NB4 (cell line): ENCODE results near the gene GPR75.

ENCODE experiments used
- DNase-seq: peaks from one replicate; pipeline ENCODE4 v3.0.0; 2010; ENCODE audit warnings: low read depth
- H3K4me3 ChIP-seq: one replicate; pipeline ENCODE4 v1.5.1; 2011; ENCODE audit warnings: mild to moderate bottlenecking, low read depth, low read length, moderate library complexity
- MYC ChIP-seq: IDR thresholded peaks from 2 replicates; pipeline ENCODE4 v1.6.1; 2011; ENCODE audit warnings: low read depth, low read length
- POLR2A ChIP-seq: IDR thresholded peaks from 2 replicates; pipeline ENCODE4 v1.6.1; 2011; ENCODE audit warnings: mild to moderate bottlenecking; ENCODE audit not compliant: insufficient read length; ENCODE audit errors: extremely low read depth
- TF ChIP-seq, protein P1 (sequence below): IDR thresholded peaks from 2 replicates; pipeline ENCODE4 v1.6.1; 2011; ENCODE audit warnings: low read depth, low read length
- TF ChIP-seq, protein P2 (sequence below): IDR thresholded peaks from one replicate; pipeline ENCODE4 v1.5.1; 2012; ENCODE audit warnings: low read depth, low read length

Gene GPR75

DNA sequence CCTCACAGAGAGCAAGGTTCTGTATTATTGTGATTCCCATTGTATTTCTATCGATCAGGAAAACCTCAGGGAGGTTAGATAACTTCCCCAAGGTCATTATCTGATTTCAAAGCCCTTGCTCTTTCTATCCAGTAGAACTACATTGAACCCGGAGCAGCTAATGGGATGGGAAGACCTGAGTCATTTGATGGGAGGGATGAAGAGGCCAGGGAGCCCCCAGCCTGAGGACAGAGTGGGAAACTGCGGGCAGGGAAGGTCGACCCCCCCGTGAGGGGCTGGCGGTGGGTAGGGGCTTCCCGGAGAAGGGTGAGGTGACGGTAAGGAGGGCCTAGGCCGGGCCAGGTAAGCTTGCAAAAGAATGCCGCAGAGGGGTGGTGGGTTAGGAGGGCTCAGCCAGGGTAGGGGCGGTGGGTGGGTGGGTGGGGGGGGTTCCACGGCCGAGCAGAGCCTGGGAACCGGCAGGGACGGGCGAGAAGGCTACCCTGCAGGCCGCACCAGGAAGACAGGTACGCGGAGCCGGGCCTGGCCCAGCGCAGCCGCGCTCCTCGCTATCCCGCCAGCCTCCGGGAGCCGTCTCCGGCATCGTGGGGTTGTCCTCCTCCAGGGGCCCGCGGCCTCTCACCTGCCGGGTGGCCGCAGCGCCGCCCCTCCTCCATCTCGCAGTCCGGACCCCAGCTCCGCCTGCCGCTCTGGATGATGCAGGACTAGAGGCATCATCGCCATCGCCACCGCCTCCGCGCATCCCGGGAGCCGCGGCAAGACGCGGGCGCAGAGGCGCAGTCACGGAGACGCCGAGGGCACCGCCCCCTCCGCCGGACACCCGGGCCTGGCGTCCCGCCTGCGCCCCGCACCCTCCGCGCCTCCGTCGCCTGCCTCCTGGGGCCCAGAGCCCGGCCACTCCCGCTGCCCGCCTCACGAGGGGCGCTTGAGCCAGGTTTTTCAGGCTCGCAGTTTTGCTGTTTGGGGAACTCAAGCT lies at the start of gene GPR75:
GPR75 (minus strand) TSS at position 762 of the 976 bp plus-strand sequence. CDS start 5,211 bp downstream, outside the sequence.
- DNase-seq = no peak
- TF ChIP-seq, protein P1, sequence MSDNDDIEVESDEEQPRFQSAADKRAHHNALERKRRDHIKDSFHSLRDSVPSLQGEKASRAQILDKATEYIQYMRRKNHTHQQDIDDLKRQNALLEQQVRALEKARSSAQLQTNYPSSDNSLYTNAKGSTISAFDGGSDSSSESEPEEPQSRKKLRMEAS = no peak
- no peak within 1 kb of the TSS for H3K4me3 ChIP-seq

DNA sequence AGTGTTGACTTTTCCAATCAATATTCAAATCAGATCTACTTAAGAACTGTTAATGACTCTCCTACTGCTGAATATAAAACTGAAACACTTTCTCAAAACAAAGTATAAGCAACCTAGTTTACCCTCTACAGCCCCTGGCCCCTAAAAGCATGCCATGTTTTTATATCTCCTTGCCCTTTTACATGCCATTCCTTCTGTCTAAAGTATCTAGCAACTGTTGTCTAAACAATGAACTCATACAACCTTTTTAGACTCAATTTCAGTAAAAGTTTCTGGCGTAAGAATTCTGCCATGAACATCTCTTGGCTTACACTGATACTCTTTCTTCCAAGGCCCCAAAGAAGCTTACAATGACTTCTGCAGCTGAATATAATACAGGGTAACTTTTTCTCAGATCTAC lies 47.8 kb upstream of the GPR75 start:
- TF ChIP-seq POLR2A (no peak), MYC (no peak)
- TF ChIP-seq, protein P2, sequence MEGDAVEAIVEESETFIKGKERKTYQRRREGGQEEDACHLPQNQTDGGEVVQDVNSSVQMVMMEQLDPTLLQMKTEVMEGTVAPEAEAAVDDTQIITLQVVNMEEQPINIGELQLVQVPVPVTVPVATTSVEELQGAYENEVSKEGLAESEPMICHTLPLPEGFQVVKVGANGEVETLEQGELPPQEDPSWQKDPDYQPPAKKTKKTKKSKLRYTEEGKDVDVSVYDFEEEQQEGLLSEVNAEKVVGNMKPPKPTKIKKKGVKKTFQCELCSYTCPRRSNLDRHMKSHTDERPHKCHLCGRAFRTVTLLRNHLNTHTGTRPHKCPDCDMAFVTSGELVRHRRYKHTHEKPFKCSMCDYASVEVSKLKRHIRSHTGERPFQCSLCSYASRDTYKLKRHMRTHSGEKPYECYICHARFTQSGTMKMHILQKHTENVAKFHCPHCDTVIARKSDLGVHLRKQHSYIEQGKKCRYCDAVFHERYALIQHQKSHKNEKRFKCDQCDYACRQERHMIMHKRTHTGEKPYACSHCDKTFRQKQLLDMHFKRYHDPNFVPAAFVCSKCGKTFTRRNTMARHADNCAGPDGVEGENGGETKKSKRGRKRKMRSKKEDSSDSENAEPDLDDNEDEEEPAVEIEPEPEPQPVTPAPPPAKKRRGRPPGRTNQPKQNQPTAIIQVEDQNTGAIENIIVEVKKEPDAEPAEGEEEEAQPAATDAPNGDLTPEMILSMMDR = no peak
- TF ChIP-seq, protein P1 = no peak
- H3K4me3 ChIP-seq = no peak overlapping the region

DNA sequence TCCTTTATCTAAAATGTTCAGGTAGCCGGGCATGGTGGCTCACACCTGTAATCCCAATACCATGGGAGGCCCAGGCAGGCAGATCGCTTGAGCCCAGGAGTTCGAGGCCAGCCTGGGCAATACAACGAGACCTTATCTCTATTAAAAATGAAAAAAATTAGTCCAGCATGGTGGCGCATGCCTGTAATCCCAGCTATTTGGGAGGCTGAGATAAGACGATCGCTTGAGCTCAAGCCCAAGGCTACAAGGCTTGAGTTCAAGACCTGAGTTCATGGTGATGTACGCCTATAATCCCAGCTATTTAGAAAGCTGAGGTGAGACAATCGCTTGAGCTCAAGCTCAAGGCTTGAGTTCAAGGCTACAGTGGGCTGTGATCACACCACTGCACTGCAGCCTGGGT lies 45.6 kb upstream of the GPR75 start:
- H3K4me3 ChIP-seq = no peak overlapping the region
- DNase-seq = no peak
- TF ChIP-seq POLR2A = no peak
- TF ChIP-seq, protein P1 = no peak
- TF ChIP-seq, protein P2 = no peak
- TF ChIP-seq MYC = no peak

More for the DNA sequence above, 47.8 kb upstream of the GPR75 start:
- DNase-seq = no peak

DNA sequence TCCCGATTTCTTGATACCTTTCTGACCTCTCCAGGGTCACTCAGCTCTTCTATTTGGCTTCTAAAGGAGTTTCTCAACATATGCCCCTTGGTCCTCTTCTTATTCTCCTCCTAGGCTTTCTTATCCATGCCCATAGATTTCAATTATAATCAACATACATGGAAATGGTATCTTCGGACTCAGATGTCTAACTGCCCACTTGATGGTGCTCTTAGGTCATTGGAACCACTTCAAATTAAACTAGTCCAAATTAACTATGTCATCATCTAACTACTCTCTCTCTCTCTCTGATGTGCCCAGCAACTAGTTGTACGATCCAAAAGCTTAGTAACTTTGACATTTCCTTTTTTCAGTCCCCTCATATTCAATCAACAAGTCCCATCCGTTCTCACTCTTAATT lies 43.2 kb upstream of the GPR75 start:
- no peak for DNase-seq
- H3K4me3 ChIP-seq = no peak overlapping the region
- TF ChIP-seq, protein P1 = no peak
- TF ChIP-seq, protein P2 = no peak

DNA sequence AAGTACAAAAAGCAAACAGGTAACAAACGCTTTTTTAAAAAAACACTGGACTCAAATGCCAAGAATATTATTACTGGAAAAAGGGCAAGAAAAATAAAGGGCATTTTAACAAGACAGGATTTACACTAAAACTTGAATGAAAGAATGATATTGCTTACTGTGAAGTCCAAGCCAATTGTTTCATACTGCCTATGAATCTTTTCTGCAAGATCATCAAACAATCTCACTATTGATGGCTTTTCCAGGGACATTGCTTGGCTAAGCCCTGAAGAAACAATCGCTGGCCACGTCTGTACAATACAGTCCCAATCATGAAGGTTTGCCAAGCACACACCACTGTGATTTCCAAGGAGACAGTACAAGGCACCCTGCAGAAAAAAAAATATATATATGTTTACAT lies 41.4 kb upstream of the GPR75 start:
- no peak overlapping the region for H3K4me3 ChIP-seq
- no peak for DNase-seq
- TF ChIP-seq, protein P2 = no peak
- TF ChIP-seq, protein P1 = no peak
- TF ChIP-seq POLR2A = no peak

DNA sequence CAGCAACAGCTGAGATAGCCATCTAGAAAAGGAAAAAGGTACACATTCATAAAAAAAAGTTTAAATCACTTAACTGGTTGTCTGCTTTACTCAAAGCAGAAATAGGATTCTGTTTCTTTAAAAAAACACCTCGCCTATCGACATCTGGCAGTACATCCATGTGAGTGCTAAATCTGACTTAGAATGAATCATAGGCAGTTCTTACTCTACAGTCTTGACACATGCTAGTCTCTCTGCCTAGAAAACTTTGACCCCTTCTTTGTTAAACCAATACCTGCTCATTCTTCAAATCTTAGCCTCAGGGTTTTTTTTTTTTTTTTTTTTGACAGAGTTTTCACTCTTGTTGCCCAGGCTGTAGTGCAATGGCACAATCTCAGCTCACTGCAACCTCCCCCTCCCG lies 37.1 kb upstream of the GPR75 start:
- TF ChIP-seq, protein P1 = no peak
- TF ChIP-seq POLR2A = no peak
- TF ChIP-seq MYC = no peak
- TF ChIP-seq, protein P2 = no peak
- no peak for DNase-seq
- no peak overlapping the region for H3K4me3 ChIP-seq
